HG03039 (cell line): ENCODE measurements around the gene NXN.
"Not testable (repeated sequence)": the region's sequence is repeated elsewhere in the genome, so short reads cannot be mapped to it uniquely, and the experiment has no call there.

Experiments used
- ATAC-seq: cut with Tn5 transposase; IDR thresholded peaks from one replicate; pipeline ENCODE4 v1.9.1; 2021; ENCODE audit warnings: mild to moderate bottlenecking, moderate library complexity; ENCODE audit not compliant: unreplicated experiment

The NXN gene

GRCh38 chr17:867238-867637, 112.3 kb downstream of the NXN start:
- ATAC-seq: not testable (repeated sequence)

DNA sequence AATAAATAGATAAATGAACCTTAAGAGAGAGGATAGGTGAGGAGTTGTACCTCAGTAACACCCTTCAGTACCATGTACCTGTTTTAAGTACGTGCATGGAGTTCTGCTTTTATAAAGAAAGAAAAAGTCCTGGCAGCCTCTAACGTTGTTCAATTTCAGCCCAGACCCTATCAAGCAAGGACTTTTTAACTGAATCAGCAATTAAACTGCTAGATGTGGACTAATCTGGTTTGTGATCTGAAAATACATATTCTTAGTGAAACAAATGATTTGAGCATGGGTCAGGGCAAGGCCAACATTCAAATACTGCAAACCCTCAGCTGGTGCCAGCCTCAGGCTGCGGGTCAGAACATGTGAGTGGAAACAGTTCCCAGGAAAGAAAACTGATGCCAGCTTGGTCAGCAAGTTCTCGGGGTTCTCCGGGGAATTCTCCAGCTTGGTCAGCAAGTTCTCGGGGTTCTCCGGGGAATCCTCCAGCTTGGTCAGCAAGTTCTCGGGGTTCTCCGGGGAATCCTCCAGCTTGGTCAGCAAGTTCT, 112.9 kb downstream of the NXN start:
- no peak for ATAC-seq

GRCh38 chr17:864315-864714, 115.3 kb downstream of the NXN start:
- ATAC-seq: no peak

DNA sequence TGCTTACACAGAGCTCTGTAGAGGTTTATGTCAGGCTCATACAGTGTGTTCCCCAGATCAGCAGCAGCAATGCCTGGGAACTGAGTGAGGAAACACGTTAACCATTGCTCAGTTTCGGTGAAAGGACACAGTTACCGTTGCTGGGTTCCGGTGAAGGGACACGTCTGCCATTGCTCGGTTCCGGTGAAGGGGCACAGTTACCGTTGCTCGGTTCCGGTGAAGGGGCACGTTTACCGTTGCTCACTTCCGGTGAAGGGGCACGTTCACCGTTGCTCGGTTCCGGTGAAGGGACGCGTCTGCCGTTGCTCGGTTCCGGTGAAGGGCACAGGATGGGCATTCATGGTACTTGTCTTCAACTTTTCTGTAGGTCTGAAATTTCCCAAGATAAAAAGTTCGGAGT, 115.7 kb downstream of the NXN start:
- no peak for ATAC-seq

- no peak for ATAC-seq
Observed at GRCh38 chr17:862582-862981, 117.0 kb downstream of the NXN start.

GRCh38 chr17:861364-861763, 118.2 kb downstream of the NXN start:
- no peak for ATAC-seq

- ATAC-seq: no peak
Observed at GRCh38 chr17:860805-861204, 118.8 kb downstream of the NXN start.

DNA sequence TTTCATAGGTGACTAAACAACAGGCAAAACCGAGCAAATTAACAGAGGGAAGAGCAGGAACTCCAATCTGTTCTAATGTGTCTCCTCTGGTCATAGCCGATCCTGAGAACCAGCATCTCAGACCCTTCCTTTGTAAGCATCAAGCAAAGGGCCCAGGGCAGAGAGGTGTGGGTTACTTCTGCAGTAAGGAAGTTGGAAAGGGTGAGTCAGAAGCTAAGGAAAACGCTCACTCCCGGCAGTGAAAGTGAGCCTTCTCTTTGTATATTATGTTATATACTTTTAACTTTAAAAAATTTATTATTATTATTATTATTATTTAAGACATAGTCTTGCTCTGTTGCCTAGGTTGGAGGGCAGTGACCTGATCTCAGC, 119.8 kb downstream of the NXN start:
- ATAC-seq: no peak

- no peak for ATAC-seq
Observed at GRCh38 chr17:859061-859823, 120.3 kb downstream of the NXN start.

DNA sequence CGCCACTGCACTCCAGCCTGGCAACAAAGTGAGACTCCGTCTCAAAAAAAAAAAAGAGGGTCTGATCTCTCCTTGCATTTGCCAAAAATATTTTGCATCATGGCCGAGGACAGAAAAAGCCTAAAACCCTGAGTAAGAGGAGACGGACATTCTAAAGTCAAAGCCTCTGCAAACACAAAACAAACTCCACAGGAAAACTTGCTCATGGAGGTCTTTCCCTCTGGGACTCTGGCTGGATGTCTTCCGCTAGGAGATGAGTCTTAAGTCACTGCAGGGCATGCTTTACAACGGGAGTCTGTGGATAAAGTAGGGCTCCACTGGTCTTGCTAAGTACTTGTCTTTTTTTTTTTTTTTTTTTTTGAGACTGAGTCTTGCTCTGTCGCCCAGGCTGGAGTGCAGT, 123.4 kb downstream of the NXN start:
- no peak for ATAC-seq

- no peak for ATAC-seq
Observed at GRCh38 chr17:855569-855968, 124.0 kb downstream of the NXN start.

GRCh38 chr17:852850-853249, 126.7 kb downstream of the NXN start:
- ATAC-seq: not testable (repeated sequence)

GRCh38 chr17:852349-852748, 127.2 kb downstream of the NXN start:
- no peak for ATAC-seq

DNA sequence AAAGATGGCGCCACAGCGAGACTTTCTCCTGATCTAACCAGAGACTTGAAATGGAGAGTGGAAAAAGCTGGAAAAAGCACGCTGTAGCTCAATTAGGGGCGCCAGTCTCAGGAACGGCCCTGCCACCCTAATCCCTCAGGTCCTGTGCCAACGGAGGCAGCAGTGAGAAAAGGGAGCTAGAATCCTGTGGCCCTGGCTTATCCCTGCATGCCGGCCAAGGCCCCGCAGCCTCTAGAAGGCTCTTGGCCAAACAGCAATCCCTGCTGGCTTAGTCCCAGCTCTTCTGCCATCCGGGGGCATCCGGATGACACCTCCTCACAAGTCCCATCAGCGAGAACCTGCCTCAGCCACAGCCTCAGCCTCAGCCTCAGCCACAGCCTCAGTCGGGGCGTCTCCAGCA, 127.7 kb downstream of the NXN start:
- ATAC-seq: no peak

DNA sequence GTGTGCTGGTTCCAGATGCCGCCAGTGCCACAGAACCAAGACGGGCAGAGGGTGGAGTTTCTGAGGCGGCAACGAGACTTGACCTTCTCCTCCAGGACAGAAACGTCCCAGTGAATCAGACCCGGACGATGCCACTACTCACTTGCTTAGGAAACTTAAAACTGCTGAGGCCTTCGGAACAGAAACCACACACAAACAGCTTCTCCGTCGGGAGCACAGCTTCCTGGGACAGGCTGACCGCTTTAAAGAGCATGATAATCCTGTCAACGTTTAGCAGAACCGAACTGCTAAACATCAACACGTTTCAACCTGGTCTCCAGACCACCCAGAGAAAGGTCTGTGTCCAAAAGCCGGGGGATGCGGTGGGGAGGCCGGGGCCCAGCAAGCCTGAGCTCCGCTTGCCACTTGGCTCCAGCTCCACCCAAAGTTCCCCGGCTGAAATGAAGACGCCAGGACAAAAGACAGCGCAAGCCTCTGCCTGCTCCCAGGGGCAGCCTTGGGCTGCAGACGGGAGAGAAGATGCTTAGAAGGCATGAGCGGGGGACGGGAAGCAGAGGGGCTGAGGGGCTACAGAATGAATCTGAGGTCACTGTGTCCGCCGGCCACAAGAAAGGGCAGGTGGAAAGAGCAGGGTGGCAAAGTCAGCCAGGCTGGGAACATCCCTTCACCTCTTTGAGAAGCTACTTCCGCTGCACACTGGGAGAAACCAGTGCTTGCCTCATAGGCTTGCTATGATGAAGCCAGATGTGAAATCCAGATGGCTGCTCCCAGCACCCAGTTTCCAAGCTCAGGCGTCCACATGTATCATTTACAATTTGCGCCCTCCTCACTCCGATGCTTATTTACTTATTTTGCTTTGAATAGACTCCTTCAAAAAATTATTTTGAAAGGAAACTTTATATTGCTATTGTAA, 128.5 kb downstream of the NXN start:
- no peak for ATAC-seq

- ATAC-seq: no peak
Observed at GRCh38 chr17:850086-850850, 129.3 kb downstream of the NXN start.

- no peak for ATAC-seq
Observed at GRCh38 chr17:848402-848801, 131.2 kb downstream of the NXN start.

GRCh38 chr17:846901-847843, 132.4 kb downstream of the NXN start:
- no peak for ATAC-seq

GRCh38 chr17:841313-841712, 138.3 kb downstream of the NXN start:
- ATAC-seq: no peak

GRCh38 chr17:838486-838885, 141.1 kb downstream of the NXN start:
- ATAC-seq: no peak
